HL-60 (cell line): ENCODE results near the gene GABBR2.

Source experiments
- DNase-seq, 2 experiments: peaks; one replicate each; pipeline ENCODE4 v3.0.0-alpha.2; 2010 to 2020; ENCODE audit warnings: low read depth in 1 of 2, low spot score in 1 of 2
- H3K27ac ChIP-seq: fragments of 250-450 bp; sonication (Bioruptor Pico); replicated peaks from 2 replicates; pipeline ENCODE4 v1.5.1; 2020; ENCODE audit warnings: mild to moderate bottlenecking, moderate library complexity
- H3K27me3 ChIP-seq: fragments of 250-450 bp; sonication (Bioruptor Pico); 2 replicates; pipeline ENCODE4 v1.5.1; 2021; ENCODE audit warnings: mild to moderate bottlenecking, moderate library complexity; ENCODE audit not compliant: insufficient read depth, poor library complexity, severe bottlenecking
- H3K4me3 ChIP-seq: replicated peaks from 2 replicates; pipeline ENCODE4 v1.5.1; 2011; ENCODE audit warnings: mild to moderate bottlenecking, control low read depth, low read length; ENCODE audit not compliant: insufficient read depth
- CTCF ChIP-seq: IDR thresholded peaks from one replicate; pipeline ENCODE4 v1.5.1; 2011; ENCODE audit warnings: low read length, control low read depth, inconsistent platforms; ENCODE audit not compliant: insufficient read depth
- GABPA ChIP-seq: IDR thresholded peaks from 2 replicates; pipeline ENCODE4 v1.6.1; 2012; ENCODE audit warnings: low read depth
- POLR2AphosphoS5 ChIP-seq: IDR thresholded peaks from 2 replicates; pipeline ENCODE4 v1.6.1; 2012; ENCODE audit warnings: low read depth
- SPI1 ChIP-seq: IDR thresholded peaks from 2 replicates; pipeline ENCODE4 v1.6.1; 2012; ENCODE audit warnings: low read depth, mild to moderate bottlenecking, borderline replicate concordance
- TF ChIP-seq, protein P1 (sequence below): IDR thresholded peaks from 2 replicates; pipeline ENCODE4 v1.6.1; 2012; ENCODE audit warnings: low read depth; ENCODE audit not compliant: insufficient replicate concordance

GABBR2 gene

DNA sequence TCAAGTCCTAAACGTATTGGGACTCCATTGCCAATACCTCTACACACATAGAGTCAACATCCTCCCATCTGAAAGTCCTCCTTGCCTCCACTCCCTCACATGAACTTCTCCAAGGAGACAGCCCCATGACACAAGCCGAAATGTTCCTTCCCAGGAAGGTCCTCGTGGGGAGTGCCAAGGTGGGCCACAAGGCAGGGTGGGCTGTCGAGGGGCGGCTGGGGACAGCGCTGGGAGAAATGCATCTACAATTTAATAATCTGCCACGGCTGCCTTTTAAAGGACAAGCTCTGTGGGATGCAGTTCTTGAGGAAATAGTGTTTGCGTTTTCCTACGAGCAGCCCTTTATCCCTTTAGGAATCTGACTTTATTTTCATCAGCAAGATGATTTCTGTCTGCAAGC lies 138.7 kb downstream of the GABBR2 start:
- TF ChIP-seq SPI1 (no peak), CTCF (no peak), POLR2AphosphoS5 (no peak), GABPA (no peak)
- TF ChIP-seq, protein P1, sequence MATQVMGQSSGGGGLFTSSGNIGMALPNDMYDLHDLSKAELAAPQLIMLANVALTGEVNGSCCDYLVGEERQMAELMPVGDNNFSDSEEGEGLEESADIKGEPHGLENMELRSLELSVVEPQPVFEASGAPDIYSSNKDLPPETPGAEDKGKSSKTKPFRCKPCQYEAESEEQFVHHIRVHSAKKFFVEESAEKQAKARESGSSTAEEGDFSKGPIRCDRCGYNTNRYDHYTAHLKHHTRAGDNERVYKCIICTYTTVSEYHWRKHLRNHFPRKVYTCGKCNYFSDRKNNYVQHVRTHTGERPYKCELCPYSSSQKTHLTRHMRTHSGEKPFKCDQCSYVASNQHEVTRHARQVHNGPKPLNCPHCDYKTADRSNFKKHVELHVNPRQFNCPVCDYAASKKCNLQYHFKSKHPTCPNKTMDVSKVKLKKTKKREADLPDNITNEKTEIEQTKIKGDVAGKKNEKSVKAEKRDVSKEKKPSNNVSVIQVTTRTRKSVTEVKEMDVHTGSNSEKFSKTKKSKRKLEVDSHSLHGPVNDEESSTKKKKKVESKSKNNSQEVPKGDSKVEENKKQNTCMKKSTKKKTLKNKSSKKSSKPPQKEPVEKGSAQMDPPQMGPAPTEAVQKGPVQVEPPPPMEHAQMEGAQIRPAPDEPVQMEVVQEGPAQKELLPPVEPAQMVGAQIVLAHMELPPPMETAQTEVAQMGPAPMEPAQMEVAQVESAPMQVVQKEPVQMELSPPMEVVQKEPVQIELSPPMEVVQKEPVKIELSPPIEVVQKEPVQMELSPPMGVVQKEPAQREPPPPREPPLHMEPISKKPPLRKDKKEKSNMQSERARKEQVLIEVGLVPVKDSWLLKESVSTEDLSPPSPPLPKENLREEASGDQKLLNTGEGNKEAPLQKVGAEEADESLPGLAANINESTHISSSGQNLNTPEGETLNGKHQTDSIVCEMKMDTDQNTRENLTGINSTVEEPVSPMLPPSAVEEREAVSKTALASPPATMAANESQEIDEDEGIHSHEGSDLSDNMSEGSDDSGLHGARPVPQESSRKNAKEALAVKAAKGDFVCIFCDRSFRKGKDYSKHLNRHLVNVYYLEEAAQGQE: no peak
- Histone ChIP-seq H3K27me3 (peaks cover 9% of the 10 kb centered on the region), H3K4me3 (no peak overlapping the region), H3K27ac (no peak overlapping the region)
- no peak for DNase-seq

GRCh38 chr9:98569491-98569890 lies 139.2 kb downstream of the GABBR2 start:
- Histone ChIP-seq H3K27ac (no peak overlapping the region), H3K27me3 (peaks cover 7% of the 10 kb centered on the region), H3K4me3 (no peak overlapping the region)
- no peak for DNase-seq
- TF ChIP-seq POLR2AphosphoS5 (no peak), GABPA (no peak), CTCF (no peak), SPI1 (no peak)
- TF ChIP-seq, protein P1: no peak

DNA sequence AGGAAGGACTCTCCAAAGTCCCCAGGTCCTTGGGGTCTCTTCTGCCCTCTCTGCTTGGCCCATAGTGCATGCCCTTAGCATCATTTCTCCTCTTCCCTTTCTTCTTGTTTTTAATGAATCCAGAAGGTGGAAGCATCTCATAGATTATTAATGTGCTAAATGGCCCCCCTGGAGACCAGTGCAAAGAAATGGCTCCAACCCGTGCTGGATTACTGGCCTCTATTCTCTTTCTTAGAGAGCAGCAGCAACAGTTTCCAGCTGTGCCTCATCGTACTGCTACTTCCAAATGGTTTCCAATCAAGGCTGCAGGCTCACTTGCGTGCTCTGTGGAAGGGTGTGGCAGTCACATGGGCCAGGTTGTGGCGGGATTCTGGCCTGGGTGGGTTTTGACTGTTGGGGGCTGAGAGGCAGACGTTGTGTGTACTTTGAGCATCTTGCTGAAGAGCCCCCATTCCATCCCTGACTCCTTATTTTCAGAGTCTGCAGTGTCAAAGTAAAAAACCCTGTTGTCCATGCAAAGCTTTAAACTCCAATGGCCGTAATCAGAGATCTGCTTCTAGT lies 139.7 kb downstream of the GABBR2 start:
- peaks cover 4% of the 10 kb centered on the region for H3K27me3 ChIP-seq
- H3K27ac ChIP-seq: no peak overlapping the region
- TF ChIP-seq SPI1: no peak
- no peak overlapping the region for H3K4me3 ChIP-seq
- DNase-seq: no peak

DNA sequence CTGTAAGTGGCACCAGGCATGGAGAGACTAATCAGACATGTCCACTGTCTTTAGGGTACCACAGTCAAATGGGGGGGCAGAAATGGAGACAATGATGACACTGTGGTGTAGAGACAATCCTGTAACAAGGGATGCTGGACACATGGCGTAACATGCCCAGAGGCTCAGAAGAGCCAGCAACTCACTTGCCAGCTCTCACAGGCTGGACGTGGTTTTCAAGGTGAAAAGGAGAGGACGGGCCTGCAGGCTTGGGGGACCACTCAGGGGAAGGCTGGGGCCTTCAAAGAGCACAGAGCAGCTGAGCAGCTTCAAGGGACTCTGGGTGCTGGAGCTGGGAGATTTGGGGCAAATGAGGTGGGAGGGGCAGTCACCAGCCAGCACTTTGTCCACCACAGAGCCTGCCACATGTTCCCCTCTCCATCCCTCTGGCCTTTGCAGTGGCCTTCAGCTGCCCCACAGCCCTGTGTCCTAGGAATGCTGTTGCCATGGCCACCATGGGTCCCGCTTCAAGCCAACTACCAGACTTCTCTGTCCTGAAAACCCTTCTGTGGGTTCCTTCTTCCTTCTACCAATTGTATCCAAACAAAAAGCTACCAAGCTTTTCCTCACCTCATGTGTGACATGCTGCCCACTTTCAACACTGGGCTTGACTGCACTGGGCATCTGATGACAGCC lies 140.4 kb downstream of the GABBR2 start:
- H3K27ac ChIP-seq: no peak overlapping the region
- TF ChIP-seq POLR2AphosphoS5: no peak
- no peak for TF ChIP-seq CTCF
- TF ChIP-seq, protein P1: no peak
- TF ChIP-seq SPI1: no peak
- no peak for TF ChIP-seq GABPA
- no peak overlapping the region for H3K4me3 ChIP-seq
- peaks cover 3% of the 10 kb centered on the region for H3K27me3 ChIP-seq
- no peak for DNase-seq
